GF-D8 (cell line): ENCODE measurements around the gene ZSWIM4.

Experiments
- DNase-seq: peaks from one replicate; lab custom pipeline; 2025; lab: John Stamatoyannopoulos, UW

Gene ZSWIM4

GRCh38 chr19:13808856-13809255 lies 13.6 kb downstream of the ZSWIM4 start:
- no peak for DNase-seq

GRCh38 chr19:13812544-13812943 lies 17.3 kb downstream of the ZSWIM4 start:
- DNase-seq = no peak

- no peak for DNase-seq
These were observed 17.9 kb downstream of the ZSWIM4 start for GRCh38 chr19:13813147-13813546.

- no peak for DNase-seq
These were observed 19.3 kb downstream of the ZSWIM4 start for GRCh38 chr19:13814550-13814949.

- no peak for DNase-seq
These were observed 21.9 kb downstream of the ZSWIM4 start for GRCh38 chr19:13817018-13817614.

- DNase-seq = no peak
These were observed 22.6 kb downstream of the ZSWIM4 start for GRCh38 chr19:13817615-13818371.

- no peak for DNase-seq
These were observed 24.0 kb downstream of the ZSWIM4 start for GRCh38 chr19:13819238-13819637.

- no peak for DNase-seq
These were observed 26.0 kb downstream of the ZSWIM4 start for GRCh38 chr19:13821292-13821691.

- DNase-seq = no peak
These were observed 28.0 kb downstream of the ZSWIM4 start for GRCh38 chr19:13823256-13823655.

GRCh38 chr19:13823901-13824300 lies 28.7 kb downstream of the ZSWIM4 start:
- DNase-seq = no peak

- no peak for DNase-seq
These were observed 29.5 kb downstream of the ZSWIM4 start for GRCh38 chr19:13824703-13825102.

GRCh38 chr19:13825489-13826441 lies 30.5 kb downstream of the ZSWIM4 start:
- no peak for DNase-seq

- no peak for DNase-seq
These were observed 31.5 kb downstream of the ZSWIM4 start for GRCh38 chr19:13826652-13827235.

- DNase-seq = no peak
These were observed 32.4 kb downstream of the ZSWIM4 start for GRCh38 chr19:13827656-13828055.

- no peak for DNase-seq
These were observed 35.0 kb downstream of the ZSWIM4 start for GRCh38 chr19:13830114-13830740.

- DNase-seq = no peak
These were observed 35.7 kb downstream of the ZSWIM4 start for GRCh38 chr19:13830741-13831536.

- no peak for DNase-seq
These were observed 36.6 kb downstream of the ZSWIM4 start for GRCh38 chr19:13831537-13832467.

- DNase-seq = no peak
These were observed 38.3 kb downstream of the ZSWIM4 start for GRCh38 chr19:13833330-13834243.
